ENCODE results near the gene SIGLEC12. TPM values are rescaled to one million over a fixed set of nuclear protein-coding genes. Genes with fewer than 3 reads are reported as not detected.
A peak's percentile ranks its signal among the peaks of the same experiment; 100 is the strongest.

Gene SIGLEC12
- not detected for polyA plus RNA-seq

DNA sequence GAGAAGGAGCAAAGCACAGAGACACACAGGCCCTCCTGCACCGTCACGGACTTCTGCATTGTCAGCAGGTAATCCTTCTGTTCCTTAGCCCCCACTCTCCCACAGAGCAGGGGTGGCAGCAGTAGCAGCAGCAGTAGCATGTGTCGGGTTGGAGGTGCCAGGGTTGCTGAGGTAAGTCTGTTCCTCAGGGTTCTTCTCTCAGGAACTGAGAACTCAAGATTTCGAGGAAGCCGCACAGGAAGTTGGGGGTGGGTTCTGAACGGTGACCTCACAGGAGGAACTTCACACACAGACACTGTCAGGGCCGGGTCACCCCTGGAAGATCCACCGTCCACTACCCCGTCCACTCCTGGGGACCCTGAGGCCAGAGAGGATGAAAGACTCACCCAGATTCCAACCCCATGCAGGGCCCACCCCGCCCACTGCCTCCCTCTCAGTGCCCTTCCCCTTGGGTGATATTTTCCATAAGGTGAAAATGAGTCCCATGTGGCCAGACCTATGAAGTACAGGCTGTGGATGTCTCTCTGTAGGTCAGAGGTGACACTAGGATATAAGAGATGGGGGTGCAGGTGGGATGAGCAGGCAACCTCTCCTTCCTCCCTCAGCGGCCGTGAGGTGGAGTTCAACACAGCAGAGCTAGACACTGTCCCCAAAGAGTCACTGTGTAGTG, at the start of gene SIGLEC12:
TSS of gene SIGLEC12 (minus strand) at position 207 of the 670 bp plus-strand sequence. CDS start at position 140, 67 bp downstream.
- H3K4me3 Mint-ChIP-seq: peak within 1 kb of the TSS in 2 of 5 donors; percentile 27 to 51
- H3K36me3 Mint-ChIP-seq: no peaks in the 10 kb centered on the region
- H3K27ac Mint-ChIP-seq: no peak within 1 kb of the TSS
- peaks cover 11 to 12% of the 10 kb centered on the region in 2 donors for H3K4me1 Mint-ChIP-seq
- no peaks in the 10 kb centered on the region for H3K9me3 Mint-ChIP-seq
- DNase-seq: no peak
- peaks cover 0 to 6% (median 4%) of the 10 kb centered on the region in 3 donors for H3K27me3 Mint-ChIP-seq (ENCODE audit: low read depth in 3 of 3)

DNA sequence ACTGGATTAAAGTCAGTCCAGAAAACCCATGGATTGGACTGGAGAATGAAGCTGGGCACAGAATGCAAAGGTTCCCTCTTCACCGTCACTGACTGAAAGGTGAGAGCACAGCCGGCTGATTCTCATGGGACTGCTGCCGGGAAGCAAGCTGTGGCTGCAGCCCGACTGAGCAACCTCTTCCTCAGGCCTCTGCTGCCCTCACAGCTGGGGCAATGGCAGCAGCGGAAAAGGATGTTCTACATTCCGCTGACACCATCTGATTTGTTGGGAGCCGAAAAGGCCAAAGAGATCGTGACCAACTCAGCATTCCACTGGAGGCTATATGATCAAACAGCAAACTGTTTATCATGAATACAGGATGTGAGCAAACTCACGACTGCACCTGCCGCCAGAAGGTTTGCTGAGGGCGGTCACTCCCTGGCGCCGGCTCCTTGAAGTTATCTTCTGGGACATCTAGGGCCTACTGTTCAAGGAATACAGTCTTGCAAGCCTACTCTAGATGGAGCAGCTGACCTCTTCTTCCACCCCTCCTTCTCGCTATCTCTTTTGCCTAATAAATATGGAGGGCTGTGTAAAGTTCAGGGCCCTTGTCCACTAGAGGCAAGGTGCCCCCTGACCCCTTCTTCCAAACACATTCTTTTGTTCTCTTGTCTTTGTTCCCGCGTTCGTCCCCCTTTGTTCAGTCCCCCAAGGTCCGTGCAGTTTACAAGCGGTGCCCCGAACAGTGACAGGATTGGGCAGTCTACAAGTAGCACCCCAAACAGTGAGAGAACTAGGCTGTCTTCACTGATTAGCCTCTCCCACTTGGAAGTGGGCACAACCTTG, 49.5 kb upstream of the SIGLEC12 start:
- Mint-ChIP-seq H3K4me3 (peak overlapping the region in 3 of 5 donors; percentile 12 to 27 (median 13)), H3K27me3 (ENCODE audit: low read depth in 3 of 3) (peaks cover 3 to 26% (median 14%) of the 10 kb centered on the region in 3 donors), H3K9me3 (peaks cover 0 to 1% (median 0%) of the 10 kb centered on the region in 6 donors), H3K27ac (no peak overlapping the region), H3K36me3 (peaks cover 0 to 4% (median 0%) of the 10 kb centered on the region in 3 donors), H3K4me1 (peaks cover 27 to 40% of the 10 kb centered on the region in 2 donors)
- DNase-seq: no peak

DNA sequence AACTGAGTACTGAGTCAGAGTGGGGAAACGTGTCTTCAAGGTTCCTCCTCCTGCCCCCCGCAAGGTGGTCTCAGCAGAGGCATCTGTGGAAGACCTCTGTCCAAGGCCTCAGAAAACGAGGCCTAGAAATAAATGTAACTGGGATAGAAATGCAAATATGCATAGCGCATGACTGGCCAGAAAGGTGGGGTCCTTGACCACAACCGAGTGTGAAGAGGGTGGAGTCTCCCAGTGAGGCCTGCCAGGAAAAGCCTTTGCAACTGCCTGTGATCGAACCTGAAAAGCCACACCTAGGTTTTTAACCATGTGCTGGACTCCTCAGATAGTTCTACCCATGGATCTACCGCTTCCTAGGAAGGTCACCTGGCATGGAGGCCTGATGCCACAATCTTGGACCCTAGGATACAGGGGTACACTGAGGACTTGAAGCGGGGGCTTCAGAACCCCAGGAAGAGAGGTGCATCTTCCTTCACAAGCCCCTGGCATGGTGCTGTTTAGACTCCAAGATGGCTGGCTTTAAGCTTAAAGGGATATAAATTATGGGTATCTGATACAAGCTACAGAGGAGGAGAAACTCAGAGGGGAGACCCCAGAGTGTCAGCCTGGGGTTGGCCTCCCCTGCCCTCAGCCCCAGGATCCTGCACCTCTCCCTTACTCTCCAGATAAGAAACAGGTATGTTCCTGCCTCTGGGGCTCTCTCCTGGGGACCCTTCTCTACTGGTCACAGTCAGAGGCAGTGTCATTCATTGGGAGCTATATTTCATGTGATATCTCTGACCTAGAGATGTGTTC, 48.1 kb upstream of the SIGLEC12 start:
- Mint-ChIP-seq H3K9me3 (peaks cover 0 to 1% (median 0%) of the 10 kb centered on the region in 6 donors), H3K27ac (no peak overlapping the region), H3K27me3 (ENCODE audit: low read depth in 3 of 3) (peaks cover under 1 to 21% (median 15%) of the 10 kb centered on the region in 3 donors), H3K4me1 (peaks cover 27 to 40% of the 10 kb centered on the region in 2 donors), H3K4me3 (peak overlapping the region in 4 of 5 donors; percentile 18 to 75 (median 42)), H3K36me3 (peaks cover 0 to under 1% (median 0%) of the 10 kb centered on the region in 3 donors)
- DNase-seq: no peak

DNA sequence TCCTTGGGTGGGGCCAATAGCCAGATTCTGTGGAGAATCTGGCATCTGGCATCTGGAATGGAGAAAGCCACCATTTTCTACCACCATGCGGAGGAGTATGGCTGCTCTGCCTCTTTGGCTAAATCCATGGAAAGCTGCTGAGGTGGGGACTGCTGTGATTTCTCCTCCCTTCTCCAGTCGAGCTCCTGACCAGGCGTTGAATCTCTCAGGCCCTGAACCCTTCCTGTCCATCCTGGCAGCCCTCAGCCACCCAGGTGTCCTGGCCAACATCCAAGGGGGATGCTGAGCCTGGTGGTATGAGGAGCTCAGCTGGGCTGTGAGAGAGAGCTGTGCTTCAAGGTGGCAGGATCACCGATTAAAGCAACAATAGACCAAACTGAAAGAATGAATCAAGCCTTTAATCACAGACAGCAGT, 47.3 kb upstream of the SIGLEC12 start:
- Mint-ChIP-seq H3K27me3 (ENCODE audit: low read depth in 3 of 3) (peaks cover 0 to 15% (median 14%) of the 10 kb centered on the region in 3 donors), H3K27ac (no peak overlapping the region), H3K36me3 (no peaks in the 10 kb centered on the region), H3K4me1 (peaks cover 27 to 40% of the 10 kb centered on the region in 2 donors), H3K4me3 (peak overlapping the region in 2 of 5 donors; percentile 60 to 75), H3K9me3 (peaks cover 0 to 1% (median 0%) of the 10 kb centered on the region in 6 donors)
- DNase-seq: no peak

DNA sequence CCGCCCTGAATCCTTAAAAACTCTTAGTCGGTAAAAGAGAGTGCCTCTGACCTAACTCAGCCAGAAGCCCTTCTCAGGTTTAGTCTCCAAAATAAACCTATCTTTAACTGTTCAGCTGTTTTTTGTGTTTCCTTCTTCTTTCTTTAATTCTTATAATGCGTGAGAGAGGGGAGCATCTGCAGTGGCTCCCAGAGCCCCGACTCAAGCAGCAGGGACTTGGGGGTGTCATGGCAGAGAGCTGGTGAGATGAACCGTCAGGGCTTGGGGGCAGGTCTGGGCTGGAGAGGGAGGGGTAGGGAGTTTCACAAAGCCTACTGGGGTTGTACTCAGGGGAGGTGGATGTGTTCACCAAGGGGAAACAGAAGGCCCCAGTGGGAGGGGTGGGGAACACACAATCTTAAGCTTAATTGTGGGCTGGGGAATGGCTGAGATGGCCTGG, 46.6 kb upstream of the SIGLEC12 start:
- H3K27me3 Mint-ChIP-seq (ENCODE audit: low read depth in 3 of 3): peaks cover 0 to 14% (median 14%) of the 10 kb centered on the region in 3 donors

DNA sequence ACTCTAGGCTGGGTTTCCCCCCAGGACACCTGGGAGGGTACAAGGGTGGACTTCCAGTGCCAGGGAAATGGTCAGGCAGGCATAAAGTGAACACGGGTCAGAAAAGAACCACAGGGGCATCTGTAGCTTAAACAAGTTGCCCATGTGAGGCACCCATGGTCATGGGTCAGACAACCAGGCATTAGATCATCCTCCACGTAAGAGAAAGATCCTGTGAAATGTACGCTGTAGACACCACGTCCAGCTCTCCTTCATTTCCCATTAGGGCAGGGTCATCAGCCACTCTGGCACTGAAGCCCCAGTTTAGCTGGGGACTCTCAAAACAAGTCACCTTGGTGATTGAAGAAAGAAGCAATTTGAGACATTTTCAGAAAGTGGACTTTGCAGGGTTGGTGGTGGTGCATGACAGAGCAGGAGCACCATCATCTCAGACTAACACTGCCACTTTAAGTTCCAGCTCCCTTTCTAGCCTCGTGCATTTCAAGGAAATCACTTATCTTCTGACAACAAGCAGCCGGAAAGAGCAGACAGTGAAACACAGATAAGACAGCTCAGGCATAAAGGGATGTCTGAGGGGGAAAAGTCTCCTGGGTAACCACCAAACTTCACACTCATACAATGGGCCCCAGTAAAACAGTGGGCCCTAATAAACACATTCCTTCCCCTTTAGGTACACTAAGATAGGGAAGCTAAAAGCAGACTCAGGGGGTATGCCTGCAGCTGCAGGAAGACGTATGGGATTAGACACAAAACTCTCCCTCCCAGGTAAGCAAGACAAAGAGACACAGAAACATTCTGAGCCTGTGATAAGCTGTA, 46.0 kb upstream of the SIGLEC12 start:
- H3K27me3 Mint-ChIP-seq (ENCODE audit: low read depth in 3 of 3): peaks cover 0 to 13% (median 12%) of the 10 kb centered on the region in 3 donors
- peaks cover 27 to 40% of the 10 kb centered on the region in 2 donors for H3K4me1 Mint-ChIP-seq
- DNase-seq: no peak
- no peak overlapping the region for H3K27ac Mint-ChIP-seq
- H3K36me3 Mint-ChIP-seq: no peaks in the 10 kb centered on the region
- H3K9me3 Mint-ChIP-seq: peaks cover 0 to 1% (median 0%) of the 10 kb centered on the region in 6 donors
- H3K4me3 Mint-ChIP-seq: peak overlapping the region in 1 of 5 donors; percentile 22

More for the DNA sequence above, 46.6 kb upstream of the SIGLEC12 start:
- Mint-ChIP-seq H3K27ac (no peak overlapping the region), H3K4me3 (no peak overlapping the region), H3K4me1 (peaks cover 27 to 40% of the 10 kb centered on the region in 2 donors), H3K9me3 (peaks cover 0 to 1% (median 0%) of the 10 kb centered on the region in 6 donors), H3K36me3 (no peaks in the 10 kb centered on the region)
- DNase-seq: no peak

DNA sequence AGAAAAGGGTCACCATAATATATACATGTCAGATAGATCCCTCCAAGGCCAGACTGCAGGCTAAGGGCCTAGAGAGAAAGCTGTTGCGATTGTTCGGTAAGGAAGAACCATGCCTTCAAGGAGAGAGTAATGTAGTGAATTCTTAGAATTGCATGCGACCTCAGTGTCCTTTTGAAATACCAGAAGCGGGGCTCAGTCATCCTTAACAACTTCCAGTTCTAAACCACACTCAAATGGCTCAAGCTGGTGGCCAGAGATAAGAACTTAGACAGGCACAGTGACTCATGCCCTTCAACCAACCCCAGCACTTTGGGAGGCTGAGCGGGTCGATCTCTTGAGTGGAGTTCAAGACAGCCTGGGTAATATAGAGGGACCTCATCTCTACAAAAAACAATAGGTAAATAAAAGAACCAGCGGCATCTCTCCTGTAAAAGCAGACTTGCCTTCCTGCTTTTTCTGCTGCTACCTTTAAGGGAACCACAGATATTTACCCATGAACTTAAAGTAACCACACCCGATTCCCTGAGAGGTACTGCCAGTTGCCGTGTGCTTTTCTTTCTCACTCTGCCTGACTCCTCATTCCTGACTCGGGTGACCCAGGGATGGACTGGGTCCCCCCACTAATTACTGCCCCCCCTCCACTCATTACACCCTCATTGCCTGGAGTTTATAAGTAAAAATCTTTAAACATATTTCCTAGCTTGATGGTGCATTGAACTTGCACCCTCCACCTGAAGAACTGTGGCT, 45.2 kb upstream of the SIGLEC12 start:
- peaks cover 0 to 1% (median 0%) of the 10 kb centered on the region in 6 donors for H3K9me3 Mint-ChIP-seq
- no peak for DNase-seq
- no peaks in the 10 kb centered on the region for H3K36me3 Mint-ChIP-seq
- no peak overlapping the region for H3K4me3 Mint-ChIP-seq
- peaks cover 23 to 34% of the 10 kb centered on the region in 2 donors for H3K4me1 Mint-ChIP-seq
- H3K27me3 Mint-ChIP-seq (ENCODE audit: low read depth in 3 of 3): peaks cover 0 to 12% (median 6%) of the 10 kb centered on the region in 3 donors
- no peak overlapping the region for H3K27ac Mint-ChIP-seq

DNA sequence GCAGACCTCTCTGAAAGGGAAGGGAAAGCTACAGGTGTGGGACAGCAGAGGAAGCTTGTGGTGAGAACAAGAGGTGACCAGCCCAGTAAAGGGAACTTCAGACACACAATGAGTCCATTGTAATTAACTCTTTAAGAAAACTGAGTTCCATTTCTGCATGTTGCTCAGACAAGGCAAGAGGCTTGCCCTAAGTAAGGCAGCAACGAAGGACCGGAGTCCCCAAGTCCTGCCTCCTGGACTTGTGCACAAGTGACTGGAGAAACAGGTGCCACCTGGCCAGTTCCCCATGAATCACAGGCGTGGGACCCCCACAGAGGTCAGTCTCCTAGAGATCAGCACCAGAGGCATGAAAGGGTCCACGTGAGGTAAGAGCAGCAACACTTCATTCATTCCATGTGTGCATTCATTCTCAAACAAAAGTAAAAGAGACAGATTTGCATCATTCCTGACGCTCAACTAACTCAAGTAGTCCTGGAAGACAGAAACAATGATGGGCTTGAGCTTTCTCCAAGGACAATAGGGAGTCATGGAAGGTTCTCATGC, 44.6 kb upstream of the SIGLEC12 start:
- H3K4me1 Mint-ChIP-seq: peaks cover 17 to 28% of the 10 kb centered on the region in 2 donors
- H3K4me3 Mint-ChIP-seq: no peak overlapping the region
- no peak overlapping the region for H3K27ac Mint-ChIP-seq
- no peak for DNase-seq
- H3K27me3 Mint-ChIP-seq (ENCODE audit: low read depth in 3 of 3): peaks cover 3 to 10% (median 7%) of the 10 kb centered on the region in 3 donors
- H3K36me3 Mint-ChIP-seq: no peaks in the 10 kb centered on the region
- H3K9me3 Mint-ChIP-seq: peaks cover 0 to 1% (median 0%) of the 10 kb centered on the region in 6 donors

DNA sequence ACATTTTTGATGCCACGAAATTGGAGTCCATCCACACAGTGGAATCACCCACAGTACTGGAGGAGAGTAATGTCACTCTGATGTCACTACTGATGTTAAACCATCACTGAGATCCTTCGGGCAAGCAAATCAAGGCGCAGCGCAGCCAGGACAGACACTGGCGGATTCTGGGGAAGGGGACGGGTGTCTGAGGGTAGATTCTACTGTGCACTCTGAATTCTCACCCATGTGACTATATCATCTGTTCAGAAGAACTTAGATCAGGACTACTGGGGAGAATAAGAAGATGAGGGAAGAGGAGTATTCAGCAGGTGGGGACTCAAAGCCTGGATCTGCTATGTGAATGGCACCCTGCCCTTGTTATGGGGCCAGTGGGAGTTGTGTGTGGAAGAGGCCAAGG, 42.4 kb upstream of the SIGLEC12 start:
- Mint-ChIP-seq H3K36me3 (no peaks in the 10 kb centered on the region), H3K27ac (no peak overlapping the region), H3K4me3 (no peak overlapping the region), H3K9me3 (no peaks in the 10 kb centered on the region), H3K27me3 (ENCODE audit: low read depth in 3 of 3) (peaks cover 3 to 12% (median 10%) of the 10 kb centered on the region in 3 donors), H3K4me1 (peaks cover 4 to 10% of the 10 kb centered on the region in 2 donors)
- no peak for DNase-seq

DNA sequence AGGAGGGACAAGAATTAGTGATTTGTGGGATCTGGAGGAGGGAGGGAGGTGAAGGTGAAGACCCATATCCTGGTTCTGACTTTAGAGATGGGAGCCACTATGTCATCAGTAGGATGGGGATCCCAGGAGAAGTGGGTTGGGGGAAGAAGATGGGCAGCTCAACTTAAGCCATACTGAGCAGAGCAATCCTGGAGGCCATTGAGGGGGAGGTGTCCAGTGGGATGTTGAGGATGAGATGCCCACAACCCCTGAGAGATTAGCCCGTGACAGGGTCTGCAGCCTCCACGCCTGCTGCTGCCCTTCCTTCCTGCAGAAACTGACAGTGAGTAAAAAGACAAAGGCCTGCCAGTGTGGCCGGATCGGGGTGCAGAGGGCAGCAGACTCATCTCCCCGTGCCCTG, 41.1 kb upstream of the SIGLEC12 start:
- Mint-ChIP-seq H3K27me3 (ENCODE audit: low read depth in 3 of 3) (peaks cover 3 to 17% (median 12%) of the 10 kb centered on the region in 3 donors), H3K4me1 (peaks cover under 1 to 3% of the 10 kb centered on the region in 2 donors), H3K9me3 (no peaks in the 10 kb centered on the region), H3K4me3 (no peak overlapping the region), H3K27ac (no peak overlapping the region), H3K36me3 (no peaks in the 10 kb centered on the region)
- DNase-seq: no peak

DNA sequence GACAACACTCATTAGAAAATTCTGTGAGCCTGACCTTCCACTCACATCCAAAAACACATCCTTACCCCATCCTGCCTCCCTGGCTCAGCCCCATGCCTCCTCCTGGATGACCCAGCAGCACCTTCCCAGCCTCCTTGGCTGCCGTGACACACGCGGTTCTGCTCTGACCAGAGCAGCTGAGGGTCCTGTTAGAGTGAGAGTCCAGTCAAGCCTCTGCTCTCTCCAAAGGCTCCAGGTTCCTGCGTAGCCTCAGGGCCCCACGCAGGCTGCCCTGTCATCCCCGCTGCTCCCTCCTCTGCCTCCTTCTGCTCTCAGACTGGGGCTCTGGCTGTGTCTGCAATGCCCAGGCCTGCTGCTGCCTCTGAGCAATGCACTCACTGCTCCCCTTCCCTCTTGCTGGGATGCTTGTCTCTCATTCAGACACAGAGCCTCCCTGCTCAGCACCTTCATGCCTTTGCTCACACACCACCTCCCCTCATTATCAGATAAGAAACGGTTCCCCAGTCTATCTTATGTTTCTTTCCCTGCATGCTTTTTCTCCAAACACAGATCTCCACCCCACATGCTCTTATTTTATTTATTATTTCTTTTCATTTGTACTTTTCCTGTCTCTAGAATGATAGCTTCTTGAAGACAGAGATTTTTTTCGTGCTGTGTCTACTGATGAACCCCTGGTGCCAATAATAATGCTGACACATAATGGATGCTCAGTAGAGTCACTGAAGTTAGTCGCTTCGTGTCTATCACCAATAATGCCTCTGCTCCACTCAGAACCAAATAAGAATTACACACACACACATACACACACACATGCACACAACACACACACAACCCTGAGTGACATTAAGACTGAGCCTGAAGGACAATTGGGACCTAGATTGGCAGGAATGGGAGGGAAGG, 40.1 kb upstream of the SIGLEC12 start:
- no peaks in the 10 kb centered on the region for H3K36me3 Mint-ChIP-seq
- no peaks in the 10 kb centered on the region for H3K4me1 Mint-ChIP-seq
- no peak for DNase-seq
- H3K4me3 Mint-ChIP-seq: no peak overlapping the region
- H3K27me3 Mint-ChIP-seq (ENCODE audit: low read depth in 3 of 3): peaks cover 3 to 17% (median 15%) of the 10 kb centered on the region in 3 donors
- no peak overlapping the region for H3K27ac Mint-ChIP-seq
- no peaks in the 10 kb centered on the region for H3K9me3 Mint-ChIP-seq

All from immature natural killer cell (primary cell).